Measurements from ENCODE around the gene MUS81. TPM values are rescaled to one million over a fixed set of nuclear protein-coding genes. Genes with fewer than 3 reads are reported as not detected.
"Not testable (repeated sequence)": the region's sequence is repeated elsewhere in the genome, so short reads cannot be mapped to it uniquely, and the experiment has no call there.

Gene MUS81
- polyA plus RNA-seq, 4 donors, result 45.3 to 118 (median 73.8) TPM

DNA sequence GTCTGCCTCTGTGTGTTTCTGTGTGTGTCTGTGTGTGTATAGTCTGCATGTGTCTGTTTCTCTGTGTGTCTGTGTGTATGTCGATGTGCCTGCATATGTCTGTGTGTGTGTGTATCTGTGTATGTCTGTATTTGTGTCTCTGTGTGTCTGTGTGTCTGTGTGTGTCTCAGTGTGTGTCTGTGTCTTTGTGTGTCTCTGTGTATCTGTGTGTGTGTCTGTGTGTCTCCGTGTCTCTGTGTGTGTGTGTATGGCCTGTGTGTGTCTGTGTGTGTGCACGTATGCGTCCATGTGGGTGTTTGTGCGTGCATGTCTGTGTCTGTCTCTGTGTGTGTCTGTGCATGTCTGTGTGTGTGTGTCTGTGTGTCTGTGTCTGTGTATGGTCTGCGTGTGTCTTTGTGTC, 26.0 kb upstream of the MUS81 start:
- no peaks in the 10 kb centered on the region for H3K9me3 ChIP-seq (ENCODE audit: control insufficient read depth in 2 of 2, insufficient read depth in 1 of 2, low read depth in 1 of 2, low read length in 1 of 2)
- FAIRE-seq (no peak), DNase-seq (no peak)
- peaks cover 0 to 19% (median 0%) of the 10 kb centered on the region in 3 donors for H3K4me1 ChIP-seq (ENCODE audit: control insufficient read depth in 3 of 3, insufficient read depth in 2 of 3, low read depth in 1 of 3, low read length in 2 of 3)
- no peaks in the 10 kb centered on the region for H3K36me3 ChIP-seq (ENCODE audit: control insufficient read depth in 3 of 3, insufficient read depth in 2 of 3, low read depth in 1 of 3, low read length in 3 of 3)
- H3K27me3 ChIP-seq (ENCODE audit: control insufficient read depth in 3 of 3, insufficient read depth in 3 of 3, low read length in 3 of 3), result no peaks in the 10 kb centered on the region
- peak overlapping the region in 2 of 3 donors; percentile 59 to 61 for H3K4me3 ChIP-seq (ENCODE audit: low read depth in 1 of 3, low read length in 3 of 3)
- no peak overlapping the region for H3K27ac ChIP-seq (ENCODE audit: low read depth in 1 of 3, low read length in 2 of 3)
- 14 to 44% (median 24%) methylated on average over 6 of the region's 6 CpGs for WGBS, 3 donors

DNA sequence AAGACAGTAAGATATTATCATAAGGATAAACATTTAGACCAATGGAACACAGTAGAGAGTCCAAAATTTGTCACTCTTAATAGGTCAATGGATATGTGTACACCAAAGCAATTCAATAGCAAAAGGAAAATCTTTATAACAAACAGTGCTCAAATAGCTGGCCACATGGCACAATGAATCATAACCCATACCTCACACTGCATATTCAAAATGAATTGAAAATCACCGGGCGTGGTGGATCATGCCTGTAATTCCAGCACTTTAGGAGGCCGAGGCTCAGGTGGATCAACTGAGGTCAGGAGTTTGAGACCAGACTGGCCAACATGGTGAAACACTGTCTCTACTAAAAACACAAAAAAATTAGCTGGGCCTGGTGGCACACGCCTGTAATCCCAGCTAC, 18.1 kb upstream of the MUS81 start:
- FAIRE-seq (no peak), DNase-seq (no peak)
- no peaks in the 10 kb centered on the region for H3K27me3 ChIP-seq (ENCODE audit: control insufficient read depth in 3 of 3, insufficient read depth in 3 of 3, low read length in 3 of 3)
- H3K27ac ChIP-seq (ENCODE audit: low read depth in 1 of 3, low read length in 2 of 3), result no peak overlapping the region
- H3K4me1 ChIP-seq (ENCODE audit: control insufficient read depth in 3 of 3, insufficient read depth in 2 of 3, low read depth in 1 of 3, low read length in 2 of 3), result peaks cover 0 to 12% (median 0%) of the 10 kb centered on the region in 3 donors
- H3K4me3 ChIP-seq (ENCODE audit: low read depth in 1 of 3, low read length in 3 of 3), result no peak overlapping the region
- WGBS, 3 donors, result 67 to 89% (median 71%) methylated on average over 4 of the region's 4 CpGs
- no peaks in the 10 kb centered on the region for H3K9me3 ChIP-seq (ENCODE audit: control insufficient read depth in 2 of 2, insufficient read depth in 1 of 2, low read depth in 1 of 2, low read length in 1 of 2)
- no peaks in the 10 kb centered on the region for H3K36me3 ChIP-seq (ENCODE audit: control insufficient read depth in 3 of 3, insufficient read depth in 2 of 3, low read depth in 1 of 3, low read length in 3 of 3)

DNA sequence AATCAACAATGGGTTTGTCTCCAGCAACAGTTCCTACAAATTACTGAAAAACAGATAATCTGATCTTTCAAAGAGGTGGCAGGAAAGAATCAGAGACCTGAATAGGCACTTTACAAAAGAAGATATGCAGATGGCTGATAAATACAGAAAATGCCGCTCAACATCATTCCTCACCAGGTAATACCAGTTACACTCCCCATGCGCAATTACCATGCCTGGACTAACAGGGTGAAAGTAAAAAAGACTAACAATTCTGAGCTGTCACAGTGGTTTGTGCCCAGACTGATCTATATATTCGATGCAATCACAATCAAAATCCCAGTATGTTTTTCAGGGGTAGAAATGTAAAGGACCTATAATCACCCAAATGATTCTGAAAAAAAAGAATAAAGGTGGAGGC, 16.4 kb upstream of the MUS81 start:
- Histone ChIP-seq H3K36me3 (ENCODE audit: control insufficient read depth in 3 of 3, insufficient read depth in 2 of 3, low read depth in 1 of 3, low read length in 3 of 3) (no peaks in the 10 kb centered on the region), H3K4me1 (ENCODE audit: control insufficient read depth in 3 of 3, insufficient read depth in 2 of 3, low read depth in 1 of 3, low read length in 2 of 3) (peaks cover 0 to 12% (median 0%) of the 10 kb centered on the region in 3 donors), H3K9me3 (ENCODE audit: control insufficient read depth in 2 of 2, insufficient read depth in 1 of 2, low read depth in 1 of 2, low read length in 1 of 2) (no peaks in the 10 kb centered on the region), H3K27me3 (ENCODE audit: control insufficient read depth in 3 of 3, insufficient read depth in 3 of 3, low read length in 3 of 3) (no peaks in the 10 kb centered on the region), H3K4me3 (ENCODE audit: low read depth in 1 of 3, low read length in 3 of 3) (no peak overlapping the region), H3K27ac (ENCODE audit: low read depth in 1 of 3, low read length in 2 of 3) (peak overlapping the region in 2 of 3 donors; percentile 20 to 26)
- FAIRE-seq (no peak), DNase-seq (peak in 1 of 2 donors; percentile 65)
- 19 to 69% (median 34%) methylated on average over 3 of the region's 3 CpGs for WGBS, 3 donors

DNA sequence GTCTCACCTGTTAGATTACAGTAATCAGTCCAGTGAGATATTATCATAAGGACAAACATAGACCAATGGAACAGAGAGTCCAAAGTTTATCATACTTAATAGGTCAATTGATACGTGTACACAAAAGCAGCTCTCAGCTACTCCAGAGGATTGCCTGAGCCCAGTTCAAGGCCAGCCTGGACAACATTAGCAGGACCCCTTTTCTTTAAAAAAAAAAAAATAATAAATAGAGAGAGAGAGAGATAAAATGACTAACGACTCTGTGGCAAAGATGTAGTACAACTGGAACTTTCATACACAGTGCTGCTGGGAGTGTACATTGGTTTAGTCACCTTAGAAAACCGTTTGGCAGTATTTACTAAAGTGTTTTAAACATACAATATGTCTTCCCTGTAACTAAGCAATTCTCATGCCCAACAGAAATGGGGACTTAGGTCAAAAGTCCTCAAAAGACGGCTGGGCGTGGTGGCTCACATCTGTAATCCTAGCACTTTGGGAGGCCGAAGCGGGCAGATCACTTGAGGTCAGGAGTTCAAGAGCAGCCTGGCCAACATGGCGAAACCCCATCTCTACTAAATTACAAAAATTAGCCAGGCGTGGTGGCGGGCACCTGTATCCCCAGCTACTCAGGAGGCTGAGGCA, 15.9 kb upstream of the MUS81 start:
- Histone ChIP-seq H3K4me1 (ENCODE audit: control insufficient read depth in 3 of 3, insufficient read depth in 2 of 3, low read depth in 1 of 3, low read length in 2 of 3) (peaks cover 0 to 15% (median 0%) of the 10 kb centered on the region in 3 donors), H3K9me3 (ENCODE audit: control insufficient read depth in 2 of 2, insufficient read depth in 1 of 2, low read depth in 1 of 2, low read length in 1 of 2) (no peaks in the 10 kb centered on the region), H3K27ac (ENCODE audit: low read depth in 1 of 3, low read length in 2 of 3) (peak overlapping the region; percentile 26 to 47 (median 38)), H3K27me3 (ENCODE audit: control insufficient read depth in 3 of 3, insufficient read depth in 3 of 3, low read length in 3 of 3) (no peaks in the 10 kb centered on the region), H3K36me3 (ENCODE audit: control insufficient read depth in 3 of 3, insufficient read depth in 2 of 3, low read depth in 1 of 3, low read length in 3 of 3) (no peaks in the 10 kb centered on the region), H3K4me3 (ENCODE audit: low read depth in 1 of 3, low read length in 3 of 3) (no peak overlapping the region)
- FAIRE-seq (no peak), DNase-seq (peak; percentile 64 to 83)
- 28 to 68% (median 45%) methylated on average over 10 of the region's 10 CpGs for WGBS, 3 donors

DNA sequence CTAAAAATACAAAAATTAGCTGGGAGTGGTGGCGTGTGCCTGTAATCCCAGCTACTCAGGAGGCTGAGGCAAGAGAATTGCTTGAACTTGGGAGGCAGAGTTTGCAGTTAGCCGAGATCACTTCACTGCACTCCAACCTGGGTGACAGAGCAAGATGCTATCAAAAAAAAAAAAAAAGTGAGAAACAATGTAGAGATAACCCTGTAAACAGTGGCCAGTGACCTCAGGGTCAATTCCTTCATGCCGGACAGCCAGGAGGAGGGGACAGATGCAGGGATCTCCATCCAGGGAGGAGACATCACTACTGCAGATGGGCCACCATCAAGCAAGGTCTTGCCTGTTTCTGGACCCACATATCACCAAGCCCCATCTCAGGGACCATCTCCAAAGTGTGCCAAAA, 12.5 kb upstream of the MUS81 start:
- Histone ChIP-seq H3K27ac (ENCODE audit: low read depth in 1 of 3, low read length in 2 of 3) (no peak overlapping the region), H3K4me3 (ENCODE audit: low read depth in 1 of 3, low read length in 3 of 3) (no peak overlapping the region), H3K9me3 (ENCODE audit: control insufficient read depth in 2 of 2, insufficient read depth in 1 of 2, low read depth in 1 of 2, low read length in 1 of 2) (peaks cover 0 to 9% of the 10 kb centered on the region in 2 donors), H3K36me3 (ENCODE audit: control insufficient read depth in 3 of 3, insufficient read depth in 2 of 3, low read depth in 1 of 3, low read length in 3 of 3) (peaks cover under 1 to 33% (median 7%) of the 10 kb centered on the region in 3 donors), H3K4me1 (ENCODE audit: control insufficient read depth in 3 of 3, insufficient read depth in 2 of 3, low read depth in 1 of 3, low read length in 2 of 3) (peaks cover 0 to 46% (median 2%) of the 10 kb centered on the region in 3 donors), H3K27me3 (ENCODE audit: control insufficient read depth in 3 of 3, insufficient read depth in 3 of 3, low read length in 3 of 3) (no peaks in the 10 kb centered on the region)
- FAIRE-seq (no peak), DNase-seq (no peak)
- 81 to 83% (median 82%) methylated on average over 3 of the region's 3 CpGs for WGBS, 3 donors

DNA sequence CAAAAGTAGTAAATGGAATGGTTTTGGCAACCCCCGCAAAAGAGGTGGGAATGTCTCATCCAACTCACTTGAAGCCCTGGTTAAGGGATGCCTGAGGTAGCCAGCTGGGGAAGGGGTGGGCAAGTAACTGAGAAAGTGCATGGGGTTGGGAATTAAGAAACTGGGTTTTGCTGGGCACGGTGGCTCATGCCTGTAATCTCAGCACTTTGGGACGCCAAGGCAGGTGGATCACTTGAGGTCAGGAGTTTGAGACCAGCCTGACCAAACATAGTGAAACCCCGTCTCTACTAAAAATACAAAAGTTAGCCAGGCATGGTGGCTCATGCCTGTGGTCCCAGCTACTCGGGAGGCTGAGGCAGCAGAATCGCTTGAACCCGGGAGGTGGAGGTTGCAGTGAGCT, 11.5 kb upstream of the MUS81 start:
- Histone ChIP-seq H3K4me1 (ENCODE audit: control insufficient read depth in 3 of 3, insufficient read depth in 2 of 3, low read depth in 1 of 3, low read length in 2 of 3) (peaks cover 0 to 53% (median 9%) of the 10 kb centered on the region in 3 donors), H3K36me3 (ENCODE audit: control insufficient read depth in 3 of 3, insufficient read depth in 2 of 3, low read depth in 1 of 3, low read length in 3 of 3) (peaks cover 4 to 42% (median 14%) of the 10 kb centered on the region in 3 donors)
- not testable (repeated sequence) for H3K4me3 ChIP-seq (ENCODE audit: low read depth in 1 of 3, low read length in 3 of 3); FAIRE-seq; H3K9me3 ChIP-seq (ENCODE audit: control insufficient read depth in 2 of 2, insufficient read depth in 1 of 2, low read depth in 1 of 2, low read length in 1 of 2); H3K27me3 ChIP-seq (ENCODE audit: control insufficient read depth in 3 of 3, insufficient read depth in 3 of 3, low read length in 3 of 3); DNase-seq; H3K27ac ChIP-seq (ENCODE audit: low read depth in 1 of 3, low read length in 2 of 3)
- WGBS, 3 donors, result 63 to 70% (median 67%) methylated on average over 7 of the region's 7 CpGs

DNA sequence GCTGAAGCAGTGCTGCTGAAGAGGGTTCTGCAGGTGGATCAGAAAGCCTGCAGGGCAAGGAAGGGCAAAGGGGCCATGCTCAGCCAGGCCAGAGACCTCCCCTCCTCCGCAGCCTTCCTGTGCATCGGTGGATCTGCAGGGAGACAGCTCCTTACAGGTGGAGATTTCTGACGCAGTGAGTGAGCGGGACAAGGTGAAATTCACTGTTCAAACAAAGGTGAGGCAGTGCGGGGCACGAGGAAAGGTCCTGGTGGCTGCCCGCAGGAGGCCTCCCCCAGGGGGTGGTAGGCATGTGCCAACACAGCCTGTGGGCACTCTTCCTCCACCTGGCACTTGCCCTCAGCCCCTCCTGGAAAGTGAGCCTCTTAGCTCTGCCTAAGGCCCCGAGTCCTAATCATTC, 10.9 kb upstream of the MUS81 start:
- DNase-seq (peak in 1 of 2 donors; percentile 38), FAIRE-seq (no peak)
- Histone ChIP-seq H3K27ac (ENCODE audit: low read depth in 1 of 3, low read length in 2 of 3) (no peak overlapping the region), H3K9me3 (ENCODE audit: control insufficient read depth in 2 of 2, insufficient read depth in 1 of 2, low read depth in 1 of 2, low read length in 1 of 2) (peaks cover 0 to 9% of the 10 kb centered on the region in 2 donors), H3K27me3 (ENCODE audit: control insufficient read depth in 3 of 3, insufficient read depth in 3 of 3, low read length in 3 of 3) (no peaks in the 10 kb centered on the region), H3K36me3 (ENCODE audit: control insufficient read depth in 3 of 3, insufficient read depth in 2 of 3, low read depth in 1 of 3, low read length in 3 of 3) (peaks cover 4 to 48% (median 14%) of the 10 kb centered on the region in 3 donors), H3K4me1 (ENCODE audit: control insufficient read depth in 3 of 3, insufficient read depth in 2 of 3, low read depth in 1 of 3, low read length in 2 of 3) (peaks cover 0 to 51% (median 9%) of the 10 kb centered on the region in 3 donors), H3K4me3 (ENCODE audit: low read depth in 1 of 3, low read length in 3 of 3) (no peak overlapping the region)
- WGBS, 3 donors, result 50 to 72% (median 50%) methylated on average over 8 of the region's 8 CpGs

DNA sequence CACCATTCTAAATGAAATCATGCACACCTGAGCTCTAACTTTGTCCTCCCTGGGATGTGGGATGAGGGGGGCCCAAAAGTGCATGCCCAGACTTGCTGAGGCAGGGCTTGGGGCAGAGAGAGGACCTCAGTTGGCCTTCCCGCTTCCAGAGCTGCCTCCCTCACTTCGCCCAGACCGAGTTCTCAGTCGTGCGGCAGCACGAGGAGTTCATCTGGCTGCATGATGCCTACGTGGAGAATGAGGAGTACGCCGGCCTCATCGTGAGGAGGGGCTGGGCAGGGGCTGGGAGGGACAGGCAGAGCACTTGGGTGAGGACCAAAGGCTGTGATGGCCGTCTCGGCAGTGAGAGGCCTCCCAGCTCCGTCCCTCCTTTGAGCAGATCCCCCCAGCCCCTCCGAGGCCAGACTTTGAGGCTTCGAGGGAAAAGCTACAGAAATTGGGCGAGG, 10.4 kb upstream of the MUS81 start:
- 65 to 80% (median 79%) methylated on average over 16 of the region's 16 CpGs for WGBS, 3 donors
- no peaks in the 10 kb centered on the region for H3K27me3 ChIP-seq (ENCODE audit: control insufficient read depth in 3 of 3, insufficient read depth in 3 of 3, low read length in 3 of 3)
- peaks cover 6 to 53% (median 14%) of the 10 kb centered on the region in 3 donors for H3K36me3 ChIP-seq (ENCODE audit: control insufficient read depth in 3 of 3, insufficient read depth in 2 of 3, low read depth in 1 of 3, low read length in 3 of 3)
- FAIRE-seq (no peak), DNase-seq (no peak)
- no peak overlapping the region for H3K27ac ChIP-seq (ENCODE audit: low read depth in 1 of 3, low read length in 2 of 3)
- peaks cover 0 to 9% of the 10 kb centered on the region in 2 donors for H3K9me3 ChIP-seq (ENCODE audit: control insufficient read depth in 2 of 2, insufficient read depth in 1 of 2, low read depth in 1 of 2, low read length in 1 of 2)
- H3K4me1 ChIP-seq (ENCODE audit: control insufficient read depth in 3 of 3, insufficient read depth in 2 of 3, low read depth in 1 of 3, low read length in 2 of 3), result peaks cover 0 to 52% (median 9%) of the 10 kb centered on the region in 3 donors
- no peak overlapping the region for H3K4me3 ChIP-seq (ENCODE audit: low read depth in 1 of 3, low read length in 3 of 3)
